MM.1S (cell line): Measurements from ENCODE around the gene PLXNA2.

Source experiments
- DNase-seq: peaks from one replicate; pipeline ENCODE4 v3.0.0-alpha.2; 2015
- H2AFZ ChIP-seq: fragments of 300-600 bp; sonication (generic); 2 replicates; pipeline ENCODE4 v1.6.0; 2016; ENCODE audit warnings: antibody characterized with exemption, low read length
- H3F3A ChIP-seq: fragments of 300-600 bp; sonication (generic); 2 replicates; pipeline ENCODE4 v1.6.1; 2016; ENCODE audit warnings: mild to moderate bottlenecking, antibody characterized with exemption, low read length, moderate library complexity, mixed read lengths; ENCODE audit not compliant: insufficient read depth
- H3K27ac ChIP-seq: fragments of 300-600 bp; sonication (generic); 2 replicates; pipeline ENCODE4 v1.5.1; 2016; ENCODE audit warnings: mild to moderate bottlenecking, low read length
- H3K27me3 ChIP-seq: fragments of 300-600 bp; sonication (generic); replicated peaks from 2 replicates; pipeline ENCODE4 v1.6.0; 2016; ENCODE audit warnings: low read length; ENCODE audit not compliant: insufficient read depth
- H3K36me3 ChIP-seq: fragments of 300-600 bp; sonication (generic); replicated peaks from 2 replicates; pipeline ENCODE4 v1.6.1; 2016; ENCODE audit warnings: mild to moderate bottlenecking, low read length, mixed read lengths; ENCODE audit not compliant: insufficient read depth
- H3K4me1 ChIP-seq: fragments of 300-600 bp; sonication (generic); 2 replicates; pipeline ENCODE4 v1.6.1; 2016; ENCODE audit warnings: low read length, mixed read lengths
- H3K4me2 ChIP-seq: fragments of 300-600 bp; sonication (generic); 2 replicates; pipeline ENCODE4 v1.6.0; 2016; ENCODE audit warnings: low read depth, low read length
- H3K4me3 ChIP-seq: fragments of 300-600 bp; sonication (generic); 2 replicates; pipeline ENCODE4 v1.5.1; 2016; ENCODE audit warnings: low read length, mixed read lengths
- H3K79me2 ChIP-seq: fragments of 300-600 bp; sonication (generic); 2 replicates; pipeline ENCODE4 v1.6.1; 2016; ENCODE audit warnings: mixed run types, low read length, mixed read lengths
- H3K9ac ChIP-seq: fragments of 300-600 bp; sonication (generic); 2 replicates; pipeline ENCODE4 v1.6.1; 2016; ENCODE audit warnings: low read length, mixed read lengths
- H3K9me2 ChIP-seq: fragments of 300-600 bp; sonication (generic); replicated peaks from 2 replicates; pipeline ENCODE4 v1.6.1; 2016; ENCODE audit warnings: mild to moderate bottlenecking, low read length, mixed read lengths; ENCODE audit not compliant: insufficient read depth
- H3K9me3 ChIP-seq: fragments of 300-600 bp; sonication (generic); replicated peaks from 2 replicates; pipeline ENCODE4 v1.6.1; 2016; ENCODE audit warnings: mild to moderate bottlenecking, low read length, mixed read lengths; ENCODE audit not compliant: insufficient read depth
- H4K20me1 ChIP-seq: fragments of 300-600 bp; sonication (generic); 2 replicates; pipeline ENCODE4 v1.6.1; 2016; ENCODE audit warnings: mild to moderate bottlenecking, low read length, moderate library complexity, mixed read lengths; ENCODE audit not compliant: insufficient read depth
- CTCF ChIP-seq: fragments of 300-600 bp; sonication (generic); IDR thresholded peaks from 2 replicates; pipeline ENCODE4 v1.5.1; 2016; ENCODE audit warnings: antibody characterized with exemption, low read length, mixed read lengths
- EZH2 ChIP-seq: fragments of 300-600 bp; sonication (generic); optimal IDR thresholded peaks from 2 replicates; pipeline ENCODE3; 2017; ENCODE audit warnings: low read depth, mild to moderate bottlenecking, antibody characterized with exemption, low read length, mixed read lengths
- EZH2phosphoT487 ChIP-seq: fragments of 300-600 bp; sonication (generic); IDR thresholded peaks from 2 replicates; pipeline ENCODE4 v1.6.1; 2018; ENCODE audit warnings: antibody characterized with exemption, low read length

Gene PLXNA2

GRCh38 chr1:207978441-207978840 is 265.7 kb downstream of the PLXNA2 start:
- Histone ChIP-seq H3K9ac (no peak overlapping the region), H3K4me1 (no peaks in the 10 kb centered on the region), H3K9me3 (no peaks in the 10 kb centered on the region), H4K20me1 (no peaks in the 10 kb centered on the region), H3F3A (no peaks in the 10 kb centered on the region), H3K9me2 (no peaks in the 10 kb centered on the region), H3K27ac (no peak overlapping the region), H3K36me3 (no peaks in the 10 kb centered on the region), H2AFZ (no peak overlapping the region), H3K79me2 (no peaks in the 10 kb centered on the region), H3K4me2 (no peak overlapping the region), H3K4me3 (no peak overlapping the region), H3K27me3 (no peaks in the 10 kb centered on the region)
- DNase-seq, result no peak
- no peak for TF ChIP-seq EZH2phosphoT487
- no peak for TF ChIP-seq CTCF
- TF ChIP-seq EZH2, result no peak

- H4K20me1 ChIP-seq, result no peaks in the 10 kb centered on the region
- H3K27me3 ChIP-seq, result no peaks in the 10 kb centered on the region
- H3K9me2 ChIP-seq, result no peaks in the 10 kb centered on the region
- H3K36me3 ChIP-seq, result no peaks in the 10 kb centered on the region
- no peak overlapping the region for H3K4me3 ChIP-seq
- TF ChIP-seq CTCF, result no peak
- no peak for TF ChIP-seq EZH2
- TF ChIP-seq EZH2phosphoT487, result no peak
- H3K9me3 ChIP-seq, result no peaks in the 10 kb centered on the region
- H3F3A ChIP-seq, result no peaks in the 10 kb centered on the region
- no peaks in the 10 kb centered on the region for H3K4me1 ChIP-seq
- no peak overlapping the region for H3K4me2 ChIP-seq
- no peak overlapping the region for H3K27ac ChIP-seq
- H2AFZ ChIP-seq, result no peak overlapping the region
- DNase-seq, result no peak
- H3K9ac ChIP-seq, result no peak overlapping the region
- no peaks in the 10 kb centered on the region for H3K79me2 ChIP-seq
These were observed 266.3 kb downstream of the PLXNA2 start for GRCh38 chr1:207977876-207978275.

- Histone ChIP-seq H3K9me2 (no peaks in the 10 kb centered on the region), H3K36me3 (no peaks in the 10 kb centered on the region), H3K4me3 (no peak overlapping the region), H3K9ac (no peak overlapping the region), H3F3A (no peaks in the 10 kb centered on the region), H2AFZ (no peak overlapping the region), H3K4me2 (no peak overlapping the region), H3K27ac (no peak overlapping the region), H3K9me3 (no peaks in the 10 kb centered on the region), H3K4me1 (no peaks in the 10 kb centered on the region), H3K79me2 (no peaks in the 10 kb centered on the region), H3K27me3 (no peaks in the 10 kb centered on the region), H4K20me1 (no peaks in the 10 kb centered on the region)
- TF ChIP-seq EZH2phosphoT487, result no peak
- no peak for TF ChIP-seq CTCF
- TF ChIP-seq EZH2, result no peak
- DNase-seq, result no peak
These were observed 270.2 kb downstream of the PLXNA2 start for GRCh38 chr1:207973898-207974568.
